A673 (cell line): ENCODE results near the gene HDAC10. TPM values are rescaled to one million over a fixed set of nuclear protein-coding genes. Genes with fewer than 3 reads are reported as not detected.

ENCODE experiments used
- BruUV-seq: library from RNA; stranded (reverse); fragments of 400-500 nt; replicated peaks from 2 replicates; lab custom pipeline; 2021; lab: Mats Ljungman, UMichigan
- CTCF ChIA-PET: fragments of 300-600 bp; sonication (Branson Sonifier 250); formaldehyde crosslinking; loops from one replicate; lab custom pipeline; 2022; ENCODE audit warnings: antibody characterized with exemption; lab: Charles Lee
- POLR2A ChIA-PET: fragments of 300-600 bp; sonication (Branson Sonifier 250); formaldehyde crosslinking; loops from one replicate; lab custom pipeline; 2022; ENCODE audit warnings: antibody characterized with exemption; ENCODE audit not compliant: low non-redundant PET; lab: Charles Lee
- DNase-seq: peaks from one replicate; pipeline ENCODE4 v3.0.0-alpha.2; 2015; ENCODE audit warnings: low spot score
- H3K27ac ChIP-seq: fragments of 200-600 bp; sonication (generic); 2 replicates; pipeline ENCODE4 v1.5.1; 2016; ENCODE audit warnings: mixed run types, low read depth, mild to moderate bottlenecking, mixed read lengths, antibody characterized with exemption, low read length; ENCODE audit not compliant: poor library complexity, severe bottlenecking
- H3K27me3 ChIP-seq: fragments of 200-600 bp; sonication (generic); replicated peaks from 2 replicates; pipeline ENCODE4 v1.6.1; 2017; ENCODE audit warnings: mixed run types, low read depth, mild to moderate bottlenecking, mixed read lengths, antibody characterized with exemption, low read length; ENCODE audit not compliant: insufficient read depth, poor library complexity
- H3K36me3 ChIP-seq: fragments of 200-600 bp; sonication (generic); 2 replicates; pipeline ENCODE4 v1.6.1; 2016; ENCODE audit warnings: mixed run types, mild to moderate bottlenecking, mixed read lengths, antibody characterized with exemption, low read length; ENCODE audit not compliant: insufficient read depth, poor library complexity, severe bottlenecking
- H3K4me1 ChIP-seq: fragments of 200-600 bp; sonication (generic); 2 replicates; pipeline ENCODE4 v1.6.1; 2017; ENCODE audit warnings: mixed run types, mild to moderate bottlenecking, mixed read lengths, antibody characterized with exemption, low read length; ENCODE audit not compliant: insufficient read depth, poor library complexity, severe bottlenecking
- H3K4me3 ChIP-seq: fragments of 200-600 bp; sonication (generic); 2 replicates; pipeline ENCODE4 v1.5.1; 2016; ENCODE audit warnings: low read depth, mixed run types, mild to moderate bottlenecking, mixed read lengths, low read length; ENCODE audit not compliant: poor library complexity, severe bottlenecking
- H3K9me3 ChIP-seq: fragments of 200-600 bp; sonication (generic); 2 replicates; pipeline ENCODE4 v1.6.1; 2016; ENCODE audit warnings: mixed run types, low read depth, mild to moderate bottlenecking, mixed read lengths, antibody characterized with exemption, low read length; ENCODE audit not compliant: poor library complexity, severe bottlenecking
- CTCF ChIP-seq: fragments of 300-800, 200-600 bp; sonication (generic); conservative IDR thresholded peaks from 2 replicates; pipeline ENCODE4 v1.5.1; 2017; ENCODE audit warnings: low read depth, mild to moderate bottlenecking, antibody characterized with exemption, low read length, moderate library complexity, mixed read lengths
- EZH2 ChIP-seq: fragments of 200-600 bp; sonication (generic); IDR thresholded peaks from 2 replicates; pipeline ENCODE4 v1.6.1; 2017; ENCODE audit warnings: borderline replicate concordance, low read depth, mild to moderate bottlenecking, mixed read lengths, antibody characterized with exemption, low read length; ENCODE audit not compliant: poor library complexity, severe bottlenecking
- intact Hi-C: fragments of 100-400 bp; cut with micrococcal nuclease; formaldehyde crosslinking; loops from one replicate; pipeline ENCODE4 v1.10.0; 2022; ENCODE audit not compliant: unreplicated experiment
- total RNA-seq: library from RNA; stranded (reverse); gene quantifications from 2 replicates; pipeline ENCODE4 v1.2.3, GENCODE V29; 2021

The HDAC10 gene
- total RNA-seq, 1 experiment from 2014 or later: 38.6 TPM

- POLR2A ChIA-PET: no interaction called here
- CTCF ChIA-PET: interaction anchor here (0.6 to 1.0 kb wide), 2 partner anchors 203 to 283 kb away, joined by 3 read pairs; partner anchors contain the start of gene SCO2
- intact Hi-C loops: no loop called here
- no TSS peak for BruUV-seq
- peaks cover 16% of the 10 kb centered on the region for H3K36me3 ChIP-seq
- DNase-seq: no peak
- no peak overlapping the region for H3K27ac ChIP-seq
- H3K4me3 ChIP-seq: peak overlapping the region; percentile 98
- H3K4me1 ChIP-seq: no peaks in the 10 kb centered on the region
- no peak for TF ChIP-seq CTCF
- TF ChIP-seq EZH2: no peak
- H3K27me3 ChIP-seq: no peaks in the 10 kb centered on the region
- no peaks in the 10 kb centered on the region for H3K9me3 ChIP-seq
Measured at GRCh38 chr22:50242406-50242949, 8.6 kb downstream of the HDAC10 start.

- TF ChIP-seq CTCF: no peak
- TF ChIP-seq EZH2: no peak
- ChIA-PET POLR2A (no interaction called here), CTCF (no interaction called here)
- DNase-seq: no peak
- Histone ChIP-seq H3K4me3 (no peak overlapping the region), H3K9me3 (no peaks in the 10 kb centered on the region), H3K27me3 (no peaks in the 10 kb centered on the region), H3K36me3 (peaks cover 3% of the 10 kb centered on the region), H3K27ac (no peak overlapping the region), H3K4me1 (no peaks in the 10 kb centered on the region)
- intact Hi-C loops: no loop called here
- BruUV-seq: no TSS peak
Measured at GRCh38 chr22:50238755-50239154, 12.3 kb downstream of the HDAC10 start.

GRCh38 chr22:50236731-50237409 lies 14.2 kb downstream of the HDAC10 start:
- BruUV-seq: no TSS peak
- peaks cover 3% of the 10 kb centered on the region for H3K36me3 ChIP-seq
- POLR2A ChIA-PET: no interaction called here

More at GRCh38 chr22:50236731-50237409, 14.2 kb downstream of the HDAC10 start:
- intact Hi-C loops: no loop called here
- no peaks in the 10 kb centered on the region for H3K27me3 ChIP-seq
- no peaks in the 10 kb centered on the region for H3K9me3 ChIP-seq
- H3K4me1 ChIP-seq: no peaks in the 10 kb centered on the region
- peak; percentile 57 for TF ChIP-seq CTCF
- no peak for TF ChIP-seq EZH2
- CTCF ChIA-PET: no interaction called here
- no peak overlapping the region for H3K4me3 ChIP-seq
- no peak for DNase-seq
- no peak overlapping the region for H3K27ac ChIP-seq
